ENCODE results near the gene ESPN.

The ESPN gene

GRCh38 chr1:6396998-6397397 is 27.6 kb upstream of the ESPN start:
- no peak for DNase-seq (ENCODE audit: extremely low read depth, low read depth)
- no peak for TF ChIP-seq CTCF (IDR thresholded peaks at IDR 0.05; ENCODE audit: low read depth, low read length, missing control alignments)
- H3K4me3 ChIP-seq (replicated peaks; ENCODE audit: low read depth, low read length) = no peak overlapping the region

GRCh38 chr1:6397844-6398441 is 26.6 kb upstream of the ESPN start:
- no peak for TF ChIP-seq CTCF (IDR thresholded peaks at IDR 0.05; ENCODE audit: low read depth, low read length, missing control alignments)
- DNase-seq (ENCODE audit: extremely low read depth, low read depth) = no peak
- H3K4me3 ChIP-seq (replicated peaks; ENCODE audit: low read depth, low read length) = no peak overlapping the region

GRCh38 chr1:6399294-6399693 is 25.3 kb upstream of the ESPN start:
- DNase-seq (ENCODE audit: extremely low read depth, low read depth) = no peak
- no peak for TF ChIP-seq CTCF (IDR thresholded peaks at IDR 0.05; ENCODE audit: low read depth, low read length, missing control alignments)
- no peak overlapping the region for H3K4me3 ChIP-seq (replicated peaks; ENCODE audit: low read depth, low read length)

- H3K4me3 ChIP-seq (replicated peaks; ENCODE audit: low read depth, low read length) = no peak overlapping the region
- DNase-seq (ENCODE audit: extremely low read depth, low read depth) = no peak
- TF ChIP-seq CTCF (IDR thresholded peaks at IDR 0.05; ENCODE audit: low read depth, low read length, missing control alignments) = no peak
These were observed 22.9 kb upstream of the ESPN start for GRCh38 chr1:6401673-6402072.

GRCh38 chr1:6408023-6408422 is 16.6 kb upstream of the ESPN start:
- no peak overlapping the region for H3K4me3 ChIP-seq (replicated peaks; ENCODE audit: low read depth, low read length)
- no peak for TF ChIP-seq CTCF (IDR thresholded peaks at IDR 0.05; ENCODE audit: low read depth, low read length, missing control alignments)
- no peak for DNase-seq (ENCODE audit: extremely low read depth, low read depth)

GRCh38 chr1:6409053-6409452 is 15.5 kb upstream of the ESPN start:
- no peak for TF ChIP-seq CTCF (IDR thresholded peaks at IDR 0.05; ENCODE audit: low read depth, low read length, missing control alignments)
- DNase-seq (ENCODE audit: extremely low read depth, low read depth) = no peak
- no peak overlapping the region for H3K4me3 ChIP-seq (replicated peaks; ENCODE audit: low read depth, low read length)

GRCh38 chr1:6409733-6410132 is 14.8 kb upstream of the ESPN start:
- TF ChIP-seq CTCF (IDR thresholded peaks at IDR 0.05; ENCODE audit: low read depth, low read length, missing control alignments) = no peak
- no peak overlapping the region for H3K4me3 ChIP-seq (replicated peaks; ENCODE audit: low read depth, low read length)
- no peak for DNase-seq (ENCODE audit: extremely low read depth, low read depth)
